NK-92 (cell line): ENCODE data around the gene KCNMA1.
"Not testable (repeated sequence)": the region's sequence is repeated elsewhere in the genome, so short reads cannot be mapped to it uniquely, and the experiment has no call there.

Experiments used
- DNase-seq: peaks from one replicate; lab custom pipeline; 2025; ENCODE audit not compliant: unreplicated experiment; lab: John Stamatoyannopoulos, UW

The KCNMA1 gene

DNA sequence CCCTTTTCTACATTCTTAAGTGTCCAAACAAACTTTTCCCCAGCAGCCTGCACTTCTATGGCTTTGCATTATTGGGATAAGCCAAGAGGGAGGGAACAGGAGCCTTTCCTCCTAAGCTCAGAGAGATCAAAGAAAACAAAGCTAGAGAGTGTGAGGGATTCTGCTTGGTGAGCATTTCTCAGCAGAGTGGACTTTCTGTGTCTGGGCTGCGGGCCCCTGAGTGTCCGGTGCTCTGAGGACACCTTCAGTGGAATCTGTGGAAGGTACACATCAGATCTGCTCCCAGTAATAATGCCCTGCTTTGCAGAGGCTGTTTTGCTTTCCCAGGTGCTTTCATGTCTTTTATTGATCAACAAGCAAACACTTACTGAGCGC, 50.2 kb downstream of the KCNMA1 start:
- no peak for DNase-seq

DNA sequence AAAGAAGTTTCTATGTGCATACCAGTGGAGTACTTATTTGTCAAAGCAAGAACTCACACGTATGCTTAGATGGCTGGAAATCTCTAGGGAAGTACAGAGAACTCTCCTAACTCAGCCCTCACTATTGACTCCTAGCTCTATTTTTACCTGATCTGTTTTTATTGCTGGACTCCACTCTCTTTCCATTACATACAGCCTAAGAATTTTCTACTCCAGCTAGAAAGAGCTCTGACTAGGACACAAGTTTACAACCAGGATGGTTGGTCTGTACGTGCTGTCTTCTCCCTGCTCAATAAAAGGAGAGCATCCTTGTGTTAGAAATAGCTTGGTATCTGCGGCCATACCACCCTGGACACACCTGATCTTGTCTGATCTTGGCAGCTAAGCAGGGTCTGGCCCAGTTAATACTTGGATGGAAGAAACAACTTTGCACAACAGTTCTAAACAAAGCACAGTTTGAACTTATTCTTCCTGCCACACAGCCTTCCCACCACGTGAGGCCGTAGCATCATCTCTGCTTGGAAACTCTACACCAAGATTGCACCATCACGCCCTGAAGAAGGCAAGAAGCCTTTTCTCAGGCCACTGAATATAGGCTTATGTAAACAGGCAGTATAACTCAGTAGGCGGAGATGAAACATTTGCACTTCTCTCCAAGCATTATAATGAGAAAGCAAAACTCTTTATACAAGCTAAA, 50.7 kb downstream of the KCNMA1 start:
- DNase-seq, result no peak

DNA sequence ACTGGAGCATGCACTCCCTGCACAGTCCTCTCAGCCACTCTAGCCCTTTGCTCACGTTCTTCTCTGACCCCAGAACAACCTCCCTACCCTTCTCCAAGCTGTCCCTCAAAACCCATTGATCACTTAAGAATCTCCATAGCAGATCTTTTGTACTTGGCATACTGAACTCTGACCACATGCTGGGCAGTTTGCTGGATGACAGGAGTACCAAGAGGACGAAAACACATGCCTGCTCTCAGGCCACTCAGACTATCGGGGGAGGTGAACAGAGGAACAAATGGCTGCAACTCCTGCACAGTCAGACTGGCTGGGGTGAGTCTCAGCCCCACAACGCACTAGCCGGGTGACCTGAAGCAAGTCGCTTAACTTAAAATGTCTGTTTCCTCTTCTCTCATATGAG, 52.7 kb downstream of the KCNMA1 start:
- DNase-seq, result no peak

DNA sequence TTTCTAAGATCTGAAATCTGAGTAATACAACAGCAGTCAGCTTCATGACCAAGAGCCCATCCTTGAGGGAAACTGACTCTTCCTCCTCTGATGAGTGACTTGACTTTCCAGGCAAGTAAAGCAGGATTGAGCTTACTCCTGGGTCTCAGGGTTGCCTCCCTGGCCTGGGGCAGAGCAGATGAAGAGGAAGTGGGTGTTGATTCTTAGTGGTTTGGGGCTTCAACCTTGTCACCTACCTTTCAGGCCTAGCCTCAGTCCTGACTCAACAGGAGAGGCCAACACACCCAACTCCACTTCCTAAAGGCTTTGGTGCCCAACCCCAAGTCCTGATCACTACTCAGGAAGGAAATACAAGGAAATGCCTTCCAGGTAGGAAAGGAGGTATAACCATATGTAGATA, 54.1 kb downstream of the KCNMA1 start:
- no peak for DNase-seq

DNA sequence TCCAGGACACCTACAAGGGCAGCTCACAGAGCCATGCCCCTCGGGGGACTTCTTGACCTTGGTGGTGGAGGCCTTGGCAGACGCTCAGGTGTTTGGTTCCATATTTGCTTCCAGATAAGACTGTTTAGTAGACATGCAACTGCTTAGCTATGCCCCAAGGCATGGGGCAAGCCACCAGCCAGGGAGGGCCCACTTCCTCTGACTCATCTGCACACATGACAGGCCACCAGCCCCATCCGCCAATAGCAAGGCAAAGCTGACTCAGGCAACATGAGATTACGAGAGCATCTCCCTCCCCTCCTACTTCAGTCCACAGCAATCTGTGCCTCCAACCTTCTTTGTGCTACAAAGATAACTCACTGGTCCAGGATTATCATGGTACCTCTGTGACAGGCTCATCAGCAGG, 54.9 kb downstream of the KCNMA1 start:
- DNase-seq, result no peak

DNA sequence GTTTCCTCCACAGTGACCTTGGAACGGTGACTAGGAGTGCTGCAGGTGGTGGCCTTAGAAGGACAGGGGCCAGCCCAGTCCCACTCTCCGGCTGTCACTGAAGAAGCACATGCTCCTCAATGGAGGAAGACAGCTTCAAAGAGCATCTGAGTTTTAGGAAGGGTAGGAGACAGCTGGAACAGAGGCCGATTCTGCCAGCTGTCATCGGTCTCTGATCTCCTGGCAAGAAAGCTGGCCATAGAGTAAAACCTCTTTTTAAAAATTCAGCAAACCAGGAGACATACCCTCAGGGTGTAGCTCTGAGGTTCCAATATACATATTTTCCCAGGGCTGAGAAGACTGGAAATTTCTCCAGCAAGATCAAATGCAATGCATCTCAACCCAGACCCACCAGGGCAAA, 55.9 kb downstream of the KCNMA1 start:
- DNase-seq, result no peak

DNA sequence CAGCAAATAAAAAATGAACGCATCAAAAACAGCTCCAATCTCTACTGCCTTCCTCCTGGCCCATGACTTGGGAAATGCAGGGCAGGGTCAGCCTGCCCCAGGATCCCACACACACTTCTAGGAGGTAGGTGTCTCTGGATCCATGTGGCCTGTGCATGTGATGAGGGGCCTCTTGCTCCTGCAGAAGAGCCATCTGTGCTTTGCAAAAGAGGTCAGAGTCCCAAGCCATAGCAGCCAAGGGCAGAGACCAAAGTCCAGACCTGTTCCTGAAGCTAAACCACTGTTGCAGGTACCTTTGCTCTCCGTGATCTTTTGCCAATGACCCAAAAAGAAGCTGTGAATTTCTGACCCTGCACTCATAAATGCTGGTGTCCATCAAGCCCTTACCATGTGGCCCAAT, 57.1 kb downstream of the KCNMA1 start:
- no peak for DNase-seq

DNA sequence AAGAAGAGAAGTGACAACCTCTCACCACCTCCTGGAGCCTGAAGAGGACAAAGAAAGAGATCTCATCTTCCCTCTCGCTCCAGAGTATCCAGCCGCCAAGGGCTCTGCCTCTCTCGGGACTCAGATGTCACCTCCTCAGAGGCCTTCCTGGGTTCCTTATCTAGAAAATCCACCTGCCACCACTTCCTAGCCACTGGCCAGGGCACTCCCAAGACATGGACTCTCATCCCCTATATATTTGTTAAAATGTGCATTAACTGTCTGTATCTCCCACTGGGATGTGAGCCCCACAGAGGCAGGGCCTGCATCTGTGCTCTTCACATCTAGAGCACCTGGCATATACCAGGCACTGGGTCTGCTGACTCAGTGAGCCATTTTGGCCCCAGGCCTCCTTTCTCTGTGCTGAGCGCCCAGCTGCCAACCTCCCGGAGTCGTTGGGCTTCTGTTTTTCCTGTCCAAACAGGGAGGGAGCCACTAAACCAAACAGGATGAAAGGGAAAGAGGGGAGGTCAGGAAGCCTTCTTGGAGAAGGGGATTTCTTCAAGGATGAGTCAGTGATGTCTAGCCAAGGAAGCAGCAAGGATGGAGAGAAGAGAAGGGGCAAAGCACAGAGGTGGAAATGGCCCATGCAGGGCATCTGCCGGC, 58.9 kb downstream of the KCNMA1 start:
- DNase-seq, result no peak

DNA sequence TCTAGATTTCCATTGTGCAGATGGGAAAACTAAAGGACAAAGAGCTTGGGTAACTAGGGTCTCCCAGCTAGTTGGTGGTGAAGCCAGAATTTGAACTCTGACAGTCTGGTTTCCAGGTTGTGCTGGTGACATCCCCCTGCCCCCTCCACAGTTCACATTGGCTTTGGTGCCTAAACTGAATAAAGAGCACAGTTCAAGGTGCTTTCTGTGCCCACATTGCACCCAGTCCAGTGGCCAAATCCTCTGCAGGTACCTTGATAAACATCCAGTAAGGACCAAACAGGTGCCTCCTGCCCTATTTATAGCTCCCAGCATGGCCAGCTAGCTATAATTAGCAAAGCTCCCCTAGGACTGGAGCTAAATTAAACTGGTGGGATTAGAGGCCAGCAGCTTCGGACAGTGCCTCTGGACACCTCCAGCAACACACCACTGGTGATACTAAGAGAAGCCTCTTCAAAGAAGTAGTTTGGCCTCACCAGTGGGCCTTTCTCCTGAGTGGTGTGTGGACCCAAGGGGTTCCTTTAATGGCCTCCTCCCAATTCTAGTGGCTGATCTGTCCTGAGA, 59.9 kb downstream of the KCNMA1 start:
- no peak for DNase-seq

DNA sequence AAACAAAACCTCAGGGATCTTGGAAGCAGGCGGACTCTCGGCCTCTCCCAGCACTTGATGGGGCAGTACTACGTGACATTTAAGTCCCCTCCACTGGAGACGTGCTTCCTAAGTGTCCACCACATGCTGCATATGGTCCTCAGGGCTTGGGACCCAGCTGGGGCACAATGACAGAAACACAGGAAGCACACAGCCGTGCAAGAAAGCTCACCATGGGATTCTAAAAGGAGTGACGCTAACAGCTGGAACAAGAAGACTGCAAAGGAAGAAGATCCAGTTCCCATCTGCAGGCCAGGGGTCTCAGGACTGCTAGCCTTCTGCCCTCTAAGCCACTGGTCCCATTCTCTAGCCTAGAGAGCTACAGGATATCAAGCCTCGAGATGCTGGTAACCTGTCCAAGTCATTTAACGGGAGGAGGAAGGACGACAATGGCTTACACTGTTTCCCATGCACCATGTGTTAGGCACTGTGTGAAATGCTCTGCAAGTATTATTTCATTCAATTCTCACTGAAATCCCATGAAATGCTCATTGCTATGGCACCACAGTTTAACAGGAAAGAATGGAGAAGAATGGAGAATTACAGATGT, 61.1 kb downstream of the KCNMA1 start:
- no peak for DNase-seq

DNA sequence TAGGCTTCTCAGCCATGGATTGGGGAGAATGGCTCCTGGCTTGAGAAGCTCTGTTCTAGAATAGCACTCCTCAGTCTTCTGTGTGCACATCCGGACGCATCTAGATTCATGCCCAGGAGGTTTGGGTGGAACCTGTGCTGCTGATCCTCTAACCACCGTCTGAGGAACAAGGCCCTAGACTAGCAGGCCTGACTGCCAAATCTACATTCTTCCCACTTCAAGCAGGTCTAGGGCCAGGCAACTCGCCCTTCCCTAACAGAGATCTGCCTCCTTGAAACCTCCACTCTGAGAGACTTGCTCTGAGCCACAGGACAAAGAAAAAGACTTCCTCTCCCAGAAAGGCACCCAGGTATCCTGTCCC, 61.6 kb downstream of the KCNMA1 start:
- DNase-seq, result no peak

DNA sequence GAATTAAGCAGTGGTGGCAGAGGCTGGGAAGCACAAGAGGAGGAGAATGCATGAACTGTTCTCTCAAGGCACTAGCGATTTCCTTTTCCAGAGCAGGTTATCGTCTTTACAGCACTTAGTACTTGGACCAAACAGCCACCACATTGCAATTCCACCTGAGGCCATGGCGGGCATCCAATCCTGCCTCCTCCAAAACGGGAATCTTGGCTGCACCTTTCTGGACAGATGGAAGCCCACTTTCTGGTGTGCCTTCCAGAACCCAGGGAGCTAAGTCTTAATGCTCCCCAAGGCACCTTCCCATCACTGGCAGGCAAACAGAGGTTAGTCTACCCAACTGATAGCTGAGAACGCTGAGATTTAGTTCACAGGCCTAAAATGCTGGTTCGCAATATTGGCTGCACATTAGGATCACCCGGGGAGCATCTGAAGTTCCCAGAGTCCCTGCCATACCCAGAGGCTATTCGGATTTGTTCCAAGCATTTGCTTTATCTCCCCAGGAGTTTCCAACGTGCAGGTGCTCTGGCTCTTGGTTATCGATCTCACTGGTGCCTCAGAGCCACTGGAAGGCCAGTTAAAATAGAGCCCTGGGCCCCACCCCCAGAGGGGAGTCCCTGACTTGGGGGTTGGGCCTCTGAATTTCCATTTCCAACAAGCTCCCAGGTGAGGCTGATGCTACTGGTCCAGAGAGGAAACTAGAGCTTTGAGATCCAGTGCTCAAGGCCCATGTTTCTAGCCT, 62.2 kb downstream of the KCNMA1 start:
- DNase-seq, result no peak

DNA sequence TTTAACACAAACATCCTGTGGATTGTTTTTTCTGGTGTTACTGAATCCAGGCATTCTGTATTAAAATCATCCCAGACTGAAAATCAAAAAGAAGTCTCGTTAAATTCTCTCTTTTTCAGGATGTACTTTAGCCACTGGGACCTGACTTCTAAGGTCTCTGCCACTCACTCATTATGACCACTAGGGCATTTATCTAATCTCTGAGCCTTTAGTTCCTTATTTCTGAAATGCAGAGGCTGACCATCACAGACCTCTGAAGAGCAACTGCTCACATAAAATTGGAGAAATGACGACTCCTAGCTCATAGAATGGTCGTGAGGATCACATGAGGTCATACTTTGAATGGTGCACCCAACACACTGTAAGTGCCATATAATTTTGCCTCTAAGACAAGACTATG, 63.2 kb downstream of the KCNMA1 start:
- no peak for DNase-seq

DNA sequence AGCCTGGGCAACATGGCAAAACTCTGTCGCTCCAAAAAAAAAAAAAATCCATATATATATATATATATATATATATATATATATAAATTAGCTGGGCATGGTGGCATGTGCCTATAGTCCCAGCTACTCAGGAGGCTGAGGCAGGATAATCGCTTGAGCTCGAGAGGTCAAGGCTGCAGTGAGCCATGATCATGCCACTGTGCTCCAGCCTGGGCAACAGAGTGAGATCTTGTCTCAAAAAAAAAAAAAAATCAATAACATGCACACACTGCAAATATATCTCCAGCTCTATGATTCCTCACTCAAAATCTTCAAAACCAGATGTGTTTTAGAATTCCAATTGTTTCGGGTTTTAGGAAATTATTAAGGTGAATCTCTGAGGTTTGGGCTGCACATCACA, 65.1 kb downstream of the KCNMA1 start:
- DNase-seq, result not testable (repeated sequence)

DNA sequence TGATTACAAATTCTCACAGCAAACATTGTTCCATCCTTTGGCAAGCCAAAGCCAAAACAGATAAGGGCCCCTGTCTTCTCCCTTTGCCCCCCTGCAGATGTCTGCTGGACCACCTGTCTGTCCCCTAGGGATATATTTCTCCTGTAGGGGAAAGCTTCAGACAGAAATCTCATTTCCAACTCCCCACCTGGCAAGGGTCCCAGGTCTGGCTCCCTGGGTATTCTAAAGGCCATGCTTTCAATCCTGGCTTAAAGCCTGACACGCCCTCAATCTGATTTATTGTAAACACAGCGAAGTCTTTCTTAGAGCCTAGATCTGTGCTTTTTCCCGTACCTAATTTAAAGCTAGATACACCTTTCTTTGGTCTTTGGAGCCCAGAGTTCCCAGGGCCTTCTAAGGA, 66.1 kb downstream of the KCNMA1 start:
- DNase-seq, result no peak

DNA sequence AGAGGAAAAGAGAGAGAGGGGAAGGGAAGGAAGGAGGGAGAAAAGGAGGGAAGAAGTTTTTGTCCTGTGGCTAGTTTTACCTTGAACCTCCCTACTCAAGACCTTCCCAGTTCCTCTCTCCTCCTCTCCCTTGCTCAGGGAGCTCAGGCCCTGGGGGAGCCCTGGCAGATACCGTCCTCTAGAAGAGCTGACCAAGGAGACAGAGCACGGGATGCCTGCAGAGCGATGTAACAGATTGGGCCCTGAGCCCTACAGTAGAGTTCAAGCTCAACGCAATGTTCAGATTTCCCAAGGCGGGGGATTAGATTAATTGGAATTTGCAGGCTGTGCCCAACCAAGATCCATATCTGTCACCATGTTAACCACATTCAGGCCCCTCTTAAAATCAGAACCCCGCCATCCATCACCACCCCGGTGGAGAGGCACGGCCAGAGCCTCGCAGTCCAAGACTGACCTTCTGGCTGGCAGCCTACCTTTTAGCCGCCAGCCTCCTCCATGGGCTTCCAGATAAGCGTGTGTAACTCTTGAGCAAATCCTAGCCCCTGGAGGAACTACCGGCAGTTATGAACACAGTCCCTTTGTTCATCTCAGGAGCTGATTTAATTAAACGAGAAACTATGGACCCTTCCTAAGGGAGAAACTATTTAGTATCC, 70.6 kb downstream of the KCNMA1 start:
- no peak for DNase-seq

DNA sequence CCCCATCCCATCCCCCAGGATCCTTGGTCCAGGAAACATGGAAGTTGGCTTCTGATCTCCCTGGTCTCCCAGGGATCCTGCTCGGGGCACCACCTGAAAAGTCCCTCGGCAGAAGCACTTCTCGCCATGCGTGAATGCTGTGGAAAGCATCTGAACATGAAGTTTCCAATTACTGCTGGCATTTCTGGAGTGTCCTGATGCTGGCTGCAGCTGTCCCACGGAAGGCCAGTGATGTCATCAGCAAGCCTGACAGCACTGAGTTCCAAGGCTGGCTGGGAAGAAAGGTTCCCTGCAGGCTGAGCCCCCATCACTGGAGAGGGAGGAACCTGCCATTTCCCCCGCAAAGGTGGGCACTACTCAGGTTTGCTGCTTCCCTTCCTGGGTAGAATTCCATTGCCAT, 71.4 kb downstream of the KCNMA1 start:
- no peak for DNase-seq

DNA sequence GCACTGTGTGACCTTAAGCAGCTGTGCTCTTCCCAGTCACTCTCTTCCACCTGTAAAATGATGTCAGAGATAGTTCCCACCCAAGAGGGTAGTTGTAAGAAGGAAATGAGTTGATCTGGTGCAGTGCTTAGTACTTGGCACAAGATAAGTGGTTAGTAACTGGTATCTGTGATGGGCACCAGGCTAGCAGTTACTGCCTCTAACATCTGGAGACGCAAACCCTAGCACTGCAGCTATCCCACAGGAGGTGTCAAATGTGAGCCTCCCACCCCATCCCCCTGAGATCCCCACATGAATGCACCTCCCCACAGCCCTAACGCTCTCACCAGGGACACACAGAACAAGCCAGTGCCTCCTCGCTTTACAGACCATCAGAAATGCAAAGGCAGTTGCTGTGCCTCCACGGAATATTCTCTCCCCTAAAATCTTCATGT, 72.0 kb downstream of the KCNMA1 start:
- no peak for DNase-seq

DNA sequence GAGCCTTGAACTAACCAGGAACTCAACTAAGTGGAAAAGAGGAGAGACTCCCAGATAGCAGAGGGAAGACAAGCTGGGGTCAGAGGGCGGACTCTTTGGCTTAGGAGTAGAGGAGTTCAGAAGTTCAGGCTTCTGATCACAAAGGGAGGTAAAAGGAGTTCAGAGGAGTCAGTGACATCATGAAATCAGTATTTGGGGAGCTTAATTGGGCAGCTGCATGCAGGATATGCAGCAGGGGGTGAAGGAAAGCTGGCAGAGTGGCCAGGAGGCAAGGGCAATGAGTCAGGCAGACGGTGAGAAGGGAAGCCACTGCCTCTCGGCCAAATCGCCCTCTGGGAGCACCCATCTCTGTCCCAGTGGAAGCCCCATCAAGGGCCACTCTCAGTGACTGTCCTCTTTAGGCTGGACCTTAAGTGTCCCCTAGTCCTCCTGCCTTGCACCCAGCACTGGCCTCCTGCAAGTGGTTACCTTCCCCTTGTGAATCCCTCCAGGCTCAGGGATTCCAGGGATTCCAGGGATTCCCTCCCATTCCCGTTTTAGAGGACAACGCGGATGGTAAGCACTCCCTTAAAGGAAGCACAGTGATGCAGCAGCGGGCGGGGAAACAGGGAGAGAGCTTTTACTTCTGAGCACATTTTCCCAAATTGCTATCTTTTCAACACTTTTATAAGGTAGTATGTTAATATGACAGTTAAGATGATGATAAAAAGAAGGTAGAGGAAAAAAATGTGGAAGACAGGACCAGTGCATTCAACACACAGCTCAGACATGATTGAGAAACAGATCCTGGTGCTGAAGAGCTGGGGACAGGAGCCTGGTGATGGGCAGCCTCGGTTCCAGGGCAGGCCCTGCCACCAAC, 72.6 kb downstream of the KCNMA1 start:
- DNase-seq, result no peak

DNA sequence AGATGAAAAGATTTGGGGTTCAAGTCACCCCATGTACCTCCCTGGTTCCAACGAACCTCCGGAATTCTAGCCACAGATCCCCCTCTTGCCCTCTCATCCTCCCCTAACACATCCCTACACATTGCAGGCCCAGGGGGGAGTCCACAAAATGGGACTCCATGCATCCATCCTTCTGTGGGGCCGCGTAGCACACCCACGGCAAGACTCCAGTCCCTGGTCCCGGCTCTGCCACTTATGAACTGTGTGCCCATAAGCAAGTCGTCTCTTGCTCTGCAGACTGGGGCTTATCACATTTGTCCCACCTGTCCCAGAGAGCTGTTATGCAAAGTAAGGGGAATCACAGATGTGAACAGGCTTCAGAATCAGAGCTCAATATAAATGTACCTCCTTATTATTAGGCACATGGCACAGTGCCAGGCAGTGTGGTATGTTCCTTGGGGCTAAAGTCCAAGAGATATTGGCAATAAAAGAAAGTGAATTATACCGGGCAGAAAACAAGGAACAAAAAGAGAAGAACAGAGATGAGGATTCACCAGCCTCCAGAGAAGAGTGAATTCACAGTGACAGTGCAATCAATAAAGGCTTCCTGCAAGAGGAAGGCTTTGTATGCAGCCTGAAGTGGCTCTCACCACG, 73.9 kb downstream of the KCNMA1 start:
- DNase-seq, result no peak
